GM19035 (cell line): ENCODE results near the gene TMEM271.

Experiments
- ATAC-seq: cut with Tn5 transposase; IDR thresholded peaks from one replicate; pipeline ENCODE4 v1.9.1; 2021; ENCODE audit not compliant: unreplicated experiment

TMEM271 gene

GRCh38 chr4:535181-535923 lies 40.7 kb downstream of the TMEM271 start:
- no peak for ATAC-seq

DNA sequence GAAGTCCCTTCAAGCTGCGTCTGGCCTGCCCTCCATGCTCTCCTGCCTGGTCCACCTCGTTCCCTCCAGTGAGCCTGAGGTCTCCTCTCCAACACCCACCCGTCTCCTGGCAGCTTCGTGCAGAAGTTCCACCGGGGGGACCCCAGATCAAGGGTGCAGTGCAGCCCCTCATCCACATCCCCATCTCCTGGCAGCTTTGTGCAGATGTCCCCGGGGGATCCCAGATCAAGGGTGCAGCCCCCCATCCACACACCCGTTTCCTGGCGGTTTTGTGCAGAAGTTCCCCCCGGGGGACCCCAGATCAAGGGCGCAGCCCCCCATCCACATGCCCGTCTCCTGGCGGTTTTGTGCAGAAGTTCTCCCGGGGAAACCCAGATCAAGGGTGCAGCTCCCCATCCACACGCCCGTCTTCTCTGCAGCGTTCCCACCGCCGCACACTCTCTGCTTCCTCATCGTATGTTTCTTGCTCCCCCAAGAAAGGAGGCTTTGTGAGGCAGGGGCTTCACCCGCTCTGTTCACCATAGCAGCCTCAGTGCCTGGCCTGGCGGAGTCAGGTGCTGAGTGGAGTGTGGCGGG lies 41.4 kb downstream of the TMEM271 start:
- no peak for ATAC-seq

DNA sequence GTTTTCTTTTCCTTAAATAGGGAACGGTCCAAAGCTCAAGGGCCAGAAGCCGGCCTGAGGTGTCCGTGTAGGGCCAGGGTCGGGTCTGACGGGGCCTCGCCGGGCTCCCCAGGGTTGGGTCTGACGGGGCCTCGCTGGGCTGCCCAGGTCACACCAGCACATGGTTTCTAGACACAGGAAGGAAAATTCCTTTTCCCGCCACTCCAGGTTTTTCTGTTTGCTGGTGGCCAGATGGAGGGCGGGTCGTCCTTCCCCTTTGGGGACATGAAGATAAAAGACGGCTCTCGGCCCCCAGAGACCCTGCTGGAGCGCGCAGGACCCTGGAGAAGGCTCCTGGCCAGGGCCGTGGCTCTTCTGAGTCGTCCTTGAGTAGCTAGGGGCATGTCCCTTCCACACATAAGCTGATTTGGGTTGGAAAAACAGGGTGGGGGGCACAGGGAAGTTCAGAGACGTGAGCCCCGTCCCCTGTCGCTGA lies 42.0 kb downstream of the TMEM271 start:
- no peak for ATAC-seq

DNA sequence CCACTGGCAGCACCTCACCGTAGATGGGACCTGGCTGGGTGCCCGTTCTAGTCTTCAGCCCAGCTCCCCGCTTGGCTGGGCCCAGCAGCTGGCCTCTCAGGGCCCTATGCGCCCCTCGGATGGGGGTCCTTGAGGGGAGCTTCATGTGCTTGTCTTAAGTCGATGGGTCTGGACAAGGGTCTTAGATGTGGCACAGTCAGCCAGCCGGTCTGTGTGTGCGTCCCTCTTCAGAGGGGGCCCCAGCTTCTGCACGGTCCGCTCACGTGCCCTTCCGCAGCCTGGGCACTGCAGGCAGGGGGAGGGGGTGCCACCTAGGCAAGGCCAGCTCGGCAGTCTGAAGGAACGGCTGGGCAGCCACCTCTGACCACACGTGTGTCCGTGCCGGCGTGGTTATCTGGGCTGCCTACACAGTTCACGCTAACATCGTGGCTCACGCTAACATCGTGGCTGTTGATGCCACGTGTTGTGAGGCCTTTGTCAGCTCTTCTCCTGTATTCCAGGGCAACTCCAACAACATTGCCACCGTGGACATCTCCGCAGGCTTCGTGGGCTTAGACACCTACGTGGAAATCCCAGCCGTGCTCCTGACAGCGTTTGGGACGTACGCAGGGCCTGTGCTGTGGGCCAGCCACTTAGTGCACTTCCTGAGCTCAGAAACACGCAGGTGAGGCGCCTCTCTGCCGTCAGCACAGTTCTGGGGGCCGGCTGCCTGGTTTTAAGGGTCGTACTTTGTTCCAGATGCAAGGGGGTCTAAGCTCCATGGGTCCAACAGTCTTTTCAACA lies 42.6 kb downstream of the TMEM271 start:
- ATAC-seq, result no peak

DNA sequence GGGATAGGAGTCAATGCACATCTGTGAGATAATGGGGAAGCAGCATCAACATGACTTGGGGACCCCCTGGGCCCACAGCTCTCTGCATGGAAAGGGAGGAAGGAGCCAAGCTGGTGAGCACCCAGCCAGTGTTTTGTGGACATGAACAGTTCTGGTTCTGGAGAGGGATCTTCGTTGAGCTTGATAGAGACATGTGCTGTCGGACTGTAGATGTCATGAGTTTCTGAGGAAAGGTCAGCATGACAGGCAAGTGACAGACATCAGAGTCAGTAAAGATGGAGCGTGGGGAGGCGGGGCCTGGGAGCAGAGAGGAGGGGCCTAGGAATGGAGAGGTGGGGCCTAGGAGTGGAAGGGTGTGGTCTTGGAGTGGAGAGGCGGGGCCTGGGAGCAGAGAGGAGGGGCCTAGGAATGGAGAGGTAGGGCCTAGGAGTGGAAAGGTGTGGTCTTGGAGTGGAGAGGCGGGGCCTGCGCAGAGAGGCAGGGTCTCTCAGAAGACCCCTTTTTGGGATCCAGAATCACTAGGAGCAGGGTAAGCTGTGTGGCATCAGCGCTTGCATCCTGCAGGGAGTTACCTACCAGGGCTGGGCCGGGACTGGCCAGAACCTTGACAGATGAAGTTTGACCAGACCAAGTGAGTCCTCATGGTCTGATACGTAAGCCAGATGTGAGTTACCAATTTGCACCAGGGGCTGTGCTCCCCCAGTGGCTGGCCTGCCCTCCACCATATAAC lies 43.3 kb downstream of the TMEM271 start:
- ATAC-seq, result no peak

DNA sequence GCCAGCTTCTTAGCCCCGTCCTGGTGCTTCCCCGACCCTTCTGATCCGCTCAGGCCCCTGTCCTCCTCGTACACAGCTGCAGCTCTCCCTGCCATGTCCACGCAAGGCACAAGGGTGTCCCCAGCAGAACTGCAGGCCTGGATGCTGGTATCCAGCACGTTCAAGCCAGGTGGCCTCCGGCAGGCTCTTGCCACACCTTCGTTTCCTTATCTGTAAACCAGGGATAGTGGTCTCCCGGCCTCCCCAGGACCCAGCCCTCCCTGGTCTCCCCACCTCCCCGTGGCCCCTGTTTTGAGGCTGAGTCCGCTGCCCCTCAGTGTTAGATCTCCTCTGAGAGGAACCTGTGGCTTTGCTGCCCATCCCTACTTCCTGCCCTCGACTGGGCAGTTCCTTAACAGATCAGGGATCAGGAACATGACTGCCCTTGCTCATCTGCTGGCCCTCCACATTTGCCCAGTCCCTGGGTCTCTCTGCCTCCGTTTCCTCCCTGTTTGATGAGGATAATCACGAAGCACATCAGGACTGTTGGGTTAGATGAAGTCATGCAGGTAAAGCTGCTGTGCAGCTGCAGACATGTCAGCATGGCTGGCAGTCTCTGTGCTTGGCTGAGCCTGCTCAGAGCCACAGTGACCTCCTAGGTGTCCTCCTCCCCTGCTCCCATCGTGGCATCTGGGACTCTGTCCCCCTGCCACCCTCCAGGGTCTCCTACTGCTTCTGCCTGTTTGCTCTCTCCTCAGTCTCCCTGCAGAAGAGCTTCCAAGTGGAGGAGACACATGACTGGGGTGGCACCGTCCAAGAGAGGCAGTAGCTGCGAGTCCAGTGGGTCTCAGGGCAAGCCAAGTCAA lies 44.2 kb downstream of the TMEM271 start:
- no peak for ATAC-seq

DNA sequence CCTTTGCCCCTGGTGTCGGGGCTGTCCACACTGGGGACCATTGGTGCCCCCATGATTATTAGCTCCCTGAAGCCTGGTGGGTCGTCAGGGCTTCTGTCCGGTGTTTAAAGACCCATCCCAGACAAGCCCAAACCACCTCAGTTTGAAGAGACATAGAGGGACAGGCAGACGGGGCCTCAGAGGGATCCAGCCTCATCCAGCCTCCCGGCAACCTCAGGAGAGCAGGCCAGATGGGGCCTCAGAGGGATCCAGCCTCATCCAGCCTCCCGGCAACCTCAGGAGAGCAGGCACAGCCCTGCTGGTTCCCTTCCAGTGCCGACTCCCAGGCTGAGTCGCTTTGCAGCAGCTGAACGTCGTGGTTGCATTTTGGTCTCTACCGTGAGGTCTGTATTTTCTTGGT lies 45.0 kb downstream of the TMEM271 start:
- ATAC-seq, result no peak

DNA sequence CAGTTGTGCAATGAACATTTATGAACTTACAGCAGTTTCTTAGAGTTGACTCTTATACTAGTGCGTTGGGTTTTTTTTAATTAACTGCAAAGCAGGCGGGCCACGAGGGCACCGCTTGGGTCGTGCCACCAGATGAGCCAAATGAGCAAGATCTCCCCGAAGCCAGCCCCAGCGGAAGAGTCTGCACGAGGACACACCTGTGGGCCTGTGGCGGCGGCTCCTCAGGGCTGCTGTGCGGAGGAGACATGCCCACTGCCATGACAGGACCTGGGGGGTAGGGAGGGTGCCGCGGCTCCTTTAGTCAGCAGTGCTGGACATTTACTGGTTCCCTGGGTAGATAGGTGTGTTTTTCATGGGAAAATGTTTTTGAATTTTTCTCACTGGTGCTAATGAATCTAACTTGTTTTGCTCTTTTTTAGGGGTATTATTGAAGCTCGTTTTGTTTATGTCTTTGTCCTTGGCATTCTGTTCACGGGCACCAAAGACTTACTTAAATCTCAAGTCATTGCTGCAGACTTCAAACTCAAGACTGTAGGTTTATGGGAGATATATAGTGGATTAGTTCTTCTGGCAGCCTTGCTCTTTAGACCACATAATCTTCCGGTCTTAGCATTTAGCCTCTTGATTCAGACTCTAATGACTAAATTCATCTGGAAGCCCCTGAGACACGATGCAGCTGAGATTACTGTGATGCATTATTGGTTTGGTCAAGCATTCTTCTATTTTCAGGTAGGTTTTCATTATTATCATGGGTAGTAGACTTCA lies 45.9 kb downstream of the TMEM271 start:
- no peak for ATAC-seq

- no peak for ATAC-seq
Observed at GRCh38 chr4:529563-529962, 46.5 kb downstream of the TMEM271 start.

- ATAC-seq, result no peak
Observed at GRCh38 chr4:528835-529234, 47.3 kb downstream of the TMEM271 start.

GRCh38 chr4:528296-528695 lies 47.8 kb downstream of the TMEM271 start:
- no peak for ATAC-seq

- ATAC-seq, result no peak
Observed at GRCh38 chr4:526971-527460, 49.1 kb downstream of the TMEM271 start.

DNA sequence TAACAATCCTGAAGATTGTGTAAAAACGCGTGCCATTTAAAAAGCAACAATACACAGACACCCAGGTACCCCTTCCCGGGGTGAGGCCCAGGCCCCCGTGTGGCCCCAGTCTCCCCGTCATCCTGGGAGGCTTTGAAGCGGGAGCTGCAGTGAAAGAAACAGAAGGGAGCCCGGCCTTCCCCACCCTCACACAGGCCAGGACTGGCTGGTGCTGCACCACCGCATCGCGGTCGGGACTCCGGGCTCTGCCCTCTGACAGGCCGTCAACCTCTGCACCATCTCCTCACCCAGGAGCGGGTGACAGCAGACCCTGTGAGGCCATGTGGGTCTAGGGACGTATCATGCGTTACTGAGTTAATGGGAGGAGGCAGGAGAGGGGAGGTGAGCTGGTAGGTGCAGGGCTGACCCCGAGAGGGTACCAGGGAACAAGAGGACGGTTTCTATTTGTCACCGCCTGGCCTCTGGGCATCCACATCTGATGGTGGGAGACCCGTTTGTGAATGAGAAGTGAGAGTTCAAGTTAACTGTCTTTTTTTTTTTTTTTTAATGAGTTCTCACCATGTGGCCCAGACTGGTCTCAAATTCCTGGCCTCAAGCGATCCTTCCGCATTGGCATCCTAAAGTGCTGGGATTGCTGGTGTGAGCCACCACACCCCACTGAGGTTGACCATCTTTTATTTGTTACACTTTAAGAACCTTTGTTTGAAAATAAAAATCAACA lies 49.7 kb downstream of the TMEM271 start:
- ATAC-seq, result no peak

GRCh38 chr4:525660-526059 lies 50.4 kb downstream of the TMEM271 start:
- ATAC-seq, result no peak

- no peak for ATAC-seq
Observed at GRCh38 chr4:524196-524595, 51.9 kb downstream of the TMEM271 start.
